CD4-positive, alpha-beta T cell treated with Interleukin-4 for 1 hour (primary cell): ENCODE data around the gene RCCD1.

Experiments
- DNase-seq, 2 donors: peaks; one replicate each; pipeline ENCODE4 v3.0.0-alpha.2; 2020 to 2022

The RCCD1 gene

DNA sequence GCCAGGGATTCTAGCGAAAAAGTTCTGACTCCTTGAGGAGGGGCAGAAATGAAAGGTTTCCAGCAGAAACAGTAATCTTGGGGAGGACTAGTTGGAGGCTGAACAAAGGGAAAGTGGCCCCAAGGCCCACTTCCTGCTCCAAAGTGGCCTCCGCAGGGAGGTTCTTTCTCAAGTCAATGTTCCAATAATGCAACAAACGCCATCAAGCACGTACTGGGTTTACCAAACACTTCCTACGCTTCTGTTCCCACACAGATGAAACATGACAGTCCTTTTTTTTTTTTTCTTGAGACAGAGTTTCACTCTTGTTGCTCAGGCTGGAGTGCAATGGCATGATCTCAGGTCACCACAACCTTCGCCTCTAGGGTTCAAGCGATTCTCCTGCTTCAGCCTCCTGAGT is 9.6 kb upstream of the RCCD1 start:
- DNase-seq, result no peak

DNA sequence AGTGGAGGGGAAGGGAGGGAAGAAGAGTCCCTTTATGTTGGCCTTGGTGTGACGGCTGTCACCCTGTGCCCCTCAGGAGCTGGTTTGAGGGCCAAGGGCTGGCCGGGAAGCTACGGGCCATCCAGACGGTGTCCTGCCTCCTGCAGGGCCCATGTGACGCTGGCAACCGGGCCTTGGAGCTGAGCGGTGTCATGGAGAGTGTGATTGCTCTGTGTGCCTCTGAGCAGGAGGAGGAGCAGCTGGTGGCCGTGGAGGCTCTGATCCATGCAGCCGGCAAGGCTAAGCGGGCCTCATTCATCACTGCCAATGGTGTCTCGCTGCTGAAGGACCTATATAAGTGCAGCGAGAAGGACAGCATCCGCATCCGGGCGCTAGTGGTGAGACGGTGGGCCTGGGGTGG is 8.1 kb upstream of the RCCD1 start:
- no peak for DNase-seq

DNA sequence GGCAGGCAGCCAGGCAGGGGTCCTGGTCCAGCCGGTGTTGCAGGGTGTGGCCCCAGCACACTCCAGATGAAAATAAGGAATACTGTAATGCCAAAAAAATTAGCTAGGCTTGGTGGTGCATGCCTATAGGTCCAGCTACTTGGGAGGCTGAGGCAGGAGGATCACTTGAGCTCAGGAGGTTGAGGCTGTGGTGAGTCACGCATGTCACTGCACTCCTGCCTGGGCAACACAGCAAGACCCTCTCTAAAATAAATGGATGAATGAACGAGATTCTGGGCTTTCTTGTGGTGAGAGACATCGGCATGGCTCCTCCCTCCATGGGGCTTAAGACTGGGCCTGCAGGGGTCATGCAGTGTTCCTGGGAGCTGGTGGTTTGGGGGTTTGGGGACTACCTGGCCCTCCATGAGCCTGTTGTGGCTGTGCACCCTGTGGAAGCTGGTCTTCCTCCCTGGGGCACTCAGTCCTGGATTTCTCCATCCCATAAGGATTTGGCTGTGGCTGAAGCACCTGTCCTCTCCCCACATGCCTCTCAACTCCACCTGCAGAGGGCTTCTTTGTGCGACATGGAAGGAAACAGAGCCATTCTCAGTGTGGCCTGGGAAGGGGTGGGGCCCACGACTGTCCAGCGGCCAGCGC is 7.6 kb upstream of the RCCD1 start:
- no peak for DNase-seq

DNA sequence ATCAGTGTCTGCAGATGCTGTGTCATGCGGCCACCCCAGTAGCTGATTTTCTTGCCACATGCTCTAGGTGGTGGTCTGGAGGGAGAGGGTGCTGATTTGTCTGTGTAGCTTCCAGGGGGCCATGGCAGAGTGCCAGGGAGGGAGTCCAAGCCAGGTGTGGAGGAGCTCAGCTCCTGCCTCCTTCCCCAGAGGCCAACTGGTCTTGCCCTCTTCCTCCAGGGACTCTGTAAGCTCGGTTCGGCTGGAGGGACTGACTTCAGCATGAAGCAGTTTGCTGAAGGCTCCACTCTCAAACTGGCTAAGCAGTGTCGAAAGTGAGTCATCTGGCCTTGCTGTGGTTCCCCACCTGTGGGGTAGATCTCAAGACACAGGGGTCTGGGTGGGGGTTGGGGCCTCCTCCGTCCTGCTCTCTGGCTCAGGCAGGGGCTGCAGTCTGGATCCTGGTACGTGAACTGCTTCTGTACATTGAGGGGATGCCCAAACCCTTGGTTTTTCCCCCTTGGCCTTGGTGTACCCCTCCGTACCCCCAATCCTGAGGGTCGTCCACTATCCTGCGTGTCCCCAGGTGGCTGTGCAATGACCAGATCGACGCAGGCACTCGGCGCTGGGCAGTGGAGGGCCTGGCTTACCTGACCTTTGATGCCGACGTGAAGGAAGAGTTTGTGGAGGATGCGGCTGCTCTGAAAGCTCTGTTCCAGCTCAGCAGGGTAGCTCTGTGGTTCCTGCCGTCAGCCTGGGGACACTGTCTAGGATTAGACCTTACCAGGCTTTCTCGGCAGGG is 6.9 kb upstream of the RCCD1 start:
- DNase-seq, result no peak

GRCh38 chr15:90948506-90948905 is 6.2 kb upstream of the RCCD1 start:
- no peak for DNase-seq

DNA sequence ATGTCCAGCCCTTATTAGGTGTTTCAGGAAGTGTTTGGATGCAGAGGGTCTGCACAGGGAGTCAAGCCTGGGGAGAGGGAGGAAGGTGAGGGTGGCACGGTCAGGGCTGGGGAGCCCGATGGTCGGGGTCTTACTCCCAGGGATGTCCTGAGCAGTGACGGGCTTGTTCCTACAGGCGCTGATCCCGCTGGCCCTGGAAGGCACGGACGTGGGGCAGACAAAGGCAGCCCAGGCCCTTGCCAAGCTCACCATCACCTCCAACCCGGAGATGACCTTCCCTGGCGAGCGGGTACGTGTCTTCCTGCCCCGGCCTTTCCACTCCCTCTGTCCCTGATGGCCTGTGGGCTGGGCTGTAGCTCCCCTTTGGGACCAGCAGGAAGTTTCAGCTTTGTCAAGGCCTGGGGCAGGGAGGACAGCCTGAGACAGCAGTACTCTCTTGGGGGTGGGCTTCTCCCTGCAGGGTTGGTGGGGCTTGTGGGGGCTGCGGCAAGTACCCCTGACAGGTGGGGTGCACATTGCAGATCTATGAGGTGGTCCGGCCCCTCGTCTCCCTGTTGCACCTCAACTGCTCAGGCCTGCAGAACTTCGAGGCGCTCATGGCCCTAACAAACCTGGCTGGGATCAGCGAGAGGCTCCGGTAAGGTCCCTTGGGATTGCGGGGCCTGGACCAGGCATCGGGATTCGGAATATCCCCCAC is 4.6 kb upstream of the RCCD1 start:
- DNase-seq, result no peak

GRCh38 chr15:90950676-90951075 is 4.0 kb upstream of the RCCD1 start:
- no peak for DNase-seq

DNA sequence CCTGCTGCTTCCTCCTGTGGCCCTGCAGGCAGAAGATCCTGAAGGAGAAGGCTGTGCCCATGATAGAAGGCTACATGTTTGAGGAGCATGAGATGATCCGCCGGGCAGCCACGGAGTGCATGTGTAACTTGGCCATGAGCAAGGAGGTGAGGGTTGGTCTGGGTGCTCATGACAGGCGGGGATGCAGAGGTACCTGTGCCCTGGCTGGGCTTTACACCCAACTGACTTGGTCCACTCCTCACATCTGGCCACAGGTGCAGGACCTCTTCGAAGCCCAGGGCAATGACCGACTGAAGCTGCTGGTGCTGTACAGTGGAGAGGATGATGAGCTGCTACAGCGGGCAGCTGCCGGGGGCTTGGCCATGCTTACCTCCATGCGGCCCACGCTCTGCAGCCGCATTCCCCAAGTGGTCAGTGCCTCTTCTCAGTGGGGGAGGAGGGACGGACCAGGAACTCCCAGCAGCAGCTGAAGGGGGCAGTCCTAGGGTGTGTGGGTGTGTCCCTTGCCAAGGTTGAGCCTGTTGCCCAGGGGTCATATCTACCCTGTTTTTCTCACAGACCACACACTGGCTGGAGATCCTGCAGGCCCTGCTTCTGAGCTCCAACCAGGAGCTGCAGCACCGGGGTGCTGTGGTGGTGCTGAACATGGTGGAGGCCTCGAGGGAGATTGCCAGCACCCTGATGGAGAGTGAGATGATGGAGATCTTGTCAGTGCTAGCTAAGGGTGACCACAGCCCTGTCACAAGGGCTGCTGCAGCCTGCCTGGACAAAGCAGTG is 1.6 kb upstream of the RCCD1 start:
- no peak for DNase-seq

GRCh38 chr15:90953947-90954711 is 555 bp upstream of the RCCD1 start:
- no peak for DNase-seq

GRCh38 chr15:90955624-90956273 is 1.1 kb downstream of the RCCD1 start:
- DNase-seq, result no peak

DNA sequence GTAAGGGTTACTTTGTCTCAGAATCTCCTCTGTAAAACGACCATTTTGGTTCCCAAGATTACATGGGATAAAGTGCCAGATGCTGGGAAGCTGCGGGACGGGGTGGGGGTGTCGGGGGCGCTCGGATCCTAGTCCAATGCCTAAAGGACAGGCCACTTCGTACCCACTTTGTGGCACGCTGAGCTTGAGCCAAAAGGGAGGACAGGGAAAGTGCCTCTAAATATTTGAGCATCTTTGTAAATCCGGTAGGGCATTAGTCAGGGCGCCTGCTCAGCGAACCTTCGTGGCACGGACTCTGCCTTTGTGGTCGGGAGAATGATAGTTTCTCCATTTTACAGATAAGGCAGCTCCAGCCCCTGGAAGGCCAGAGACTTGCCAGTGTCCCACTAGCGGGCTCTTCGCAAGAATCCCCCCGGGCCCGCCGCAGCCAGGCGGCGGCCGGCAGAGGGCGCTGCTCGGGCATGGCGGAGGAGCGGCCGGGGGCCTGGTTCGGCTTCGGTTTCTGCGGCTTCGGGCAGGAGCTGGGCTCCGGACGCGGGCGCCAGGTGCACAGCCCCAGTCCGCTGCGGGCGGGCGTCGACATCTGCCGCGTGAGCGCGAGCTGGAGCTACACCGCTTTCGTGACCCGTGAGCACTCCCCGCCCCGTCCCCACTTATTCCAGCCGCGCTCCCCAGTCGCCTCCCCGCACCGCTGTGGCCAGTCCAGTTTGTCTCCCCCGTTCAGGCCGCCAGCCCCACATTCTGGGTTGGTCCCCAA is 1.8 kb downstream of the RCCD1 start:
- DNase-seq, result peak; percentile 64 to 69

GRCh38 chr15:90957031-90957790 is 2.5 kb downstream of the RCCD1 start:
- no peak for DNase-seq

GRCh38 chr15:90957791-90958190 is 3.1 kb downstream of the RCCD1 start:
- no peak for DNase-seq

- no peak for DNase-seq
Observed at GRCh38 chr15:90959028-90959595, 4.4 kb downstream of the RCCD1 start.

- no peak for DNase-seq
Observed at GRCh38 chr15:90959894-90960293, 5.2 kb downstream of the RCCD1 start.

GRCh38 chr15:90960298-90961091 is 5.8 kb downstream of the RCCD1 start:
- DNase-seq, result no peak

GRCh38 chr15:90962021-90962420 is 7.3 kb downstream of the RCCD1 start:
- DNase-seq, result no peak

DNA sequence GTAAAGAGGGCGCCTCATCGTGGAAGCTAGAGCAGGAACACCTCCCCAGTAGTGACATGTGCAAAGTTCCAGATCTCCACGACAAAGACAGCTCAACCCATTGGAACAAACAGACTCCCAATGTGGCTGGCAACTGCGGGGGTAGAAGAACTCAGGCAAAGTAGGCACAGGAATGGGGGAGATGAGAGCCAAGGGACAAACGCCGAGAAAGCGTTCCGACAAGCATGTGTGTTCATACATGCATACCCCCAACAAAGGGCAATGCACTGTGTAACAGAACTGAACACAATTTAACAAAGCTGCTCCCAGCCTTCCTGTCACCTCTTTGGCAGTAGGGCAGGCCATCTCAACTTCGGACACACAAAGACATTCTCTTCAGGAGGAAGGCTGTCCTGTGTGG is 11.6 kb downstream of the RCCD1 start:
- DNase-seq, result no peak

DNA sequence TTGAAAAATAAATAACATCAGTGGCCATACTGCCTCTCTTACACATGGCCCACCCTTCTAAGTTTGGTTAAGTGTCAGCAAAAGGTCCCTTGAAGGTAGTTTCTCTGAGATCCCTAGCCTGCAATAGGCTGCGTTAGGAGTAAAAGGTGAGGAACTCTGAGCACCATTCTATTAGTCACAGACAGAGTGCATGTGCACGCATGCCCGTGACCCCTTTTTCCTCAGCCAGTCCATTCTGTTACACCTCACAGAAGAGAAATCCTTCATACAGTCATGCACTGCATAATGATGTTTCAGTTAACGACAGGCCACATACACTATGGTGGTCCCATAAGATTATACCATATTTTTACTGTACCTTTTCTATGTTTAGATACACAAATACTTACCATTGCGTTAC is 12.5 kb downstream of the RCCD1 start:
- no peak for DNase-seq
